GM12878 (cell line): ENCODE measurements around the gene INTS6L. TPM values are rescaled to one million over a fixed set of nuclear protein-coding genes. Genes with fewer than 3 reads are reported as not detected.

Experiments
- ATAC-seq: fragments of 200-7000 bp; cut with Tn5 transposase; 3 replicates; pipeline ENCODE4 v1.9.1; 2020; ENCODE audit warnings: mild to moderate bottlenecking, moderate library complexity
- BruUV-seq: library from RNA; stranded (reverse); fragments of 400-500 nt; replicated peaks from 2 replicates; lab custom pipeline; 2021; lab: Mats Ljungman, UMichigan
- CTCF ChIA-PET: fragments of 300-600 bp; sonication (Branson Sonifier 250); formaldehyde crosslinking; extraction: SDS; loops from one replicate; lab custom pipeline; 2021; ENCODE audit warnings: inconsistent platforms; lab: Yijun Ruan, JAX
- POLR2A ChIA-PET: fragments of 350-600 bp; formaldehyde crosslinking; extraction: SDS; loops from one replicate; lab custom pipeline; 2021; ENCODE audit warnings: inconsistent platforms; lab: Charles Lee
- RAD21 ChIA-PET: fragments of 300-600 bp; sonication (Branson Sonifier 250); formaldehyde crosslinking; loops from one replicate; lab custom pipeline; 2023; ENCODE audit warnings: antibody characterized with exemption; ENCODE audit not compliant: unreplicated experiment; lab: Charles Lee
- SMC1A ChIA-PET: fragments of 300-600 bp; sonication (Branson Sonifier 250); formaldehyde crosslinking; loops from one replicate; lab custom pipeline; 2023; ENCODE audit not compliant: unreplicated experiment, uncharacterized antibody; lab: Charles Lee
- DNase-seq: peaks from one replicate; pipeline ENCODE4 v3.0.0-alpha.2; 2011; ENCODE audit warnings: low read depth, low spot score
- FAIRE-seq: peaks from 3 replicates; lab custom pipeline; 2011; peaks lifted over from hg19 to GRCh38; lab: Jason Lieb, UNC
- H2AFZ ChIP-seq: 2 replicates; pipeline ENCODE4 v1.6.0; 2011; ENCODE audit warnings: low read depth, low read length, control low read depth; ENCODE audit not compliant: control insufficient read depth
- H3K27ac ChIP-seq: 2 replicates; pipeline ENCODE4 v1.5.1; 2011; ENCODE audit warnings: control low read depth; ENCODE audit not compliant: control insufficient read depth, insufficient read depth
- H3K27me3 ChIP-seq, 2 experiments: replicated peaks in 1 of 2; 2 replicates each; pipeline versions ENCODE4 v1.6.0 to v1.6.1; 2011; ENCODE audit warnings: low read length in 1 of 2; ENCODE audit not compliant: control insufficient read depth in 2 of 2, insufficient read depth in 2 of 2
- H3K36me3 ChIP-seq, 2 experiments: 2 replicates each; pipeline ENCODE4 v1.5.1; 2011; ENCODE audit warnings: low read length in 1 of 2; ENCODE audit not compliant: control insufficient read depth in 2 of 2, insufficient read depth in 2 of 2
- H3K4me1 ChIP-seq: 2 replicates; pipeline ENCODE4 v1.6.1; 2011; ENCODE audit warnings: mild to moderate bottlenecking, low read length, moderate library complexity, mixed read lengths; ENCODE audit not compliant: control insufficient read depth, insufficient read depth
- H3K4me2 ChIP-seq: 2 replicates; pipeline ENCODE4 v1.6.0; 2011; ENCODE audit warnings: control low read depth; ENCODE audit not compliant: control insufficient read depth, insufficient read depth
- H3K4me3 ChIP-seq: fragments of 200-600 bp; sonication (generic); 2 replicates; pipeline ENCODE4 v1.5.1; 2016
- H3K79me2 ChIP-seq: 2 replicates; pipeline ENCODE4 v1.6.0; 2011; ENCODE audit warnings: low read length; ENCODE audit not compliant: control insufficient read depth, insufficient read depth
- H3K9ac ChIP-seq: 2 replicates; pipeline ENCODE4 v1.8.0; 2011; ENCODE audit warnings: low read length, control low read depth, mixed read lengths; ENCODE audit not compliant: control insufficient read depth, insufficient read depth
- H3K9me3 ChIP-seq: replicated peaks from 3 replicates; pipeline ENCODE4 v1.5.1; 2011; ENCODE audit warnings: mild to moderate bottlenecking, low read length; ENCODE audit not compliant: control insufficient read depth, insufficient read depth
- H4K20me1 ChIP-seq: 2 replicates; pipeline ENCODE4 v1.6.0; 2011; ENCODE audit not compliant: control insufficient read depth, insufficient read depth
- CBFB ChIP-seq: IDR thresholded peaks from 2 replicates; pipeline ENCODE4 v1.6.1; 2016; ENCODE audit warnings: antibody characterized with exemption, low read depth
- EED ChIP-seq: sonication (generic); IDR thresholded peaks from 2 replicates; pipeline ENCODE4 v1.6.1; 2016; ENCODE audit warnings: antibody characterized with exemption, low read depth
- ETV6 ChIP-seq, 2 experiments: fragments of 450-650 bp in 1 of 2; IDR thresholded peaks in 1 of 2; conservative IDR thresholded peaks in 1 of 2; 2 replicates each; pipeline ENCODE4 v1.6.1; 2014; ENCODE audit warnings: antibody characterized with exemption in 1 of 2, borderline replicate concordance in 1 of 2, low read depth in 1 of 2, mild to moderate bottlenecking in 1 of 2, moderate library complexity in 1 of 2
- FOS ChIP-seq: IDR thresholded peaks from 3 replicates; pipeline ENCODE4 v1.6.1; 2011; ENCODE audit warnings: borderline replicate concordance; ENCODE audit not compliant: insufficient read length; ENCODE audit errors: extremely low read depth
- FOXK2 ChIP-seq: fragments of 450-650 bp; IDR thresholded peaks from 2 replicates; pipeline ENCODE4 v1.6.1; 2017; ENCODE audit warnings: mild to moderate bottlenecking, moderate library complexity
- GABPA ChIP-seq: IDR thresholded peaks from 2 replicates; pipeline ENCODE4 v1.6.1; 2014; ENCODE audit warnings: antibody characterized with exemption, low read depth, mild to moderate bottlenecking, inconsistent platforms
- NFYB ChIP-seq: IDR thresholded peaks from 2 replicates; pipeline ENCODE4 v1.6.1; 2011; ENCODE audit warnings: low read depth, mild to moderate bottlenecking, low read length, improper control_type of control experiment, moderate library complexity; ENCODE audit not compliant: insufficient read depth
- POLR2A ChIP-seq: IDR thresholded peaks from 2 replicates; pipeline ENCODE4 v1.6.1; 2011; ENCODE audit warnings: low read depth, mild to moderate bottlenecking, low read length
- SMC3 ChIP-seq: IDR thresholded peaks from 2 replicates; pipeline ENCODE4 v1.6.1; 2011; ENCODE audit warnings: low read length, improper control_type of control experiment, borderline replicate concordance
- SRF ChIP-seq, 2 experiments: IDR thresholded peaks; 2 replicates each; pipeline ENCODE4 v1.6.1; 2011; ENCODE audit warnings: low read depth in 2 of 2, low read length in 2 of 2, mild to moderate bottlenecking in 1 of 2, moderate library complexity in 1 of 2
- ZBED1 ChIP-seq: IDR thresholded peaks from 2 replicates; pipeline ENCODE4 v1.6.1; 2016; ENCODE audit warnings: borderline replicate concordance
- ZNF384 ChIP-seq: IDR thresholded peaks from 2 replicates; pipeline ENCODE4 v1.6.1; 2012; ENCODE audit warnings: low read depth, mild to moderate bottlenecking, low read length, improper control_type of control experiment, borderline replicate concordance
- WGBS: methylation state at CpG from one replicate; pipeline ENCODE4 v1.1.6; 2016; ENCODE audit warnings: low lambda C conversion rate; ENCODE audit not compliant: insufficient replicate concordance, insufficient coverage; ENCODE audit errors: missing lambda C conversion rate; 5-methylcytosine and 5-hydroxymethylcytosine counted together
- in situ Hi-C: fragments of 300-500 bp; cut with MboI; formaldehyde crosslinking; loops from 9 replicates; pipeline ENCODE4 v1.14.3; 2018; ENCODE audit warnings: mixed read lengths
- intact Hi-C: fragments of 100-400 bp; cut with micrococcal nuclease; formaldehyde crosslinking; loops from one replicate; pipeline ENCODE4 v1.14.2; 2022; ENCODE audit not compliant: unreplicated experiment
- polyA plus RNA-seq, 11 experiments: library from polyadenylated mRNA; depleted of rRNA in 4 of 11; unstranded in 6 of 11; stranded (reverse) in 5 of 11; fragments of >200 nt; fragmentation: Nextera tagmentation in 4 of 11; fragmentation: Illumina TruSeq in 1 of 11; extraction: Ambion mirVana in 4 of 11; extraction: Trizol in 1 of 11; gene quantifications; 1 replicate in 1 of 11; 2 replicates in 10 of 11; pipeline versions ENCODE4 v1.2.1 to v1.2.3, GENCODE V29; 2011 to 2016; ENCODE audit warnings: inconsistent platforms in 2 of 11, missing spikeins in 2 of 11, low read depth in 1 of 11
- total RNA-seq, 4 experiments: library from RNA; depleted of rRNA in 3 of 4; stranded (reverse); fragments of >200 nt in 3 of 4; fragmentation: Illumina TruSeq in 1 of 4; extraction: Trizol in 1 of 4; gene quantifications; 2 replicates each; pipeline versions ENCODE4 v1.2.1 to v1.2.3, GENCODE V29; 2013 to 2021
- TF ChIP-seq, protein P1 (sequence below): fragments of 450-650 bp; IDR thresholded peaks from 2 replicates; pipeline ENCODE4 v1.6.1; 2018; ENCODE audit warnings: borderline replicate concordance, mild to moderate bottlenecking; ENCODE audit not compliant: partially characterized antibody
- TF ChIP-seq, protein P2 (sequence below): fragments of 450-650 bp; formaldehyde crosslinking; IDR thresholded peaks from 2 replicates; pipeline ENCODE4 v1.4.0; 2020; ENCODE audit warnings: mild to moderate bottlenecking, moderate library complexity

Gene INTS6L
- total and polyA plus RNA-seq, 10 of the 15 experiments (the other 5 are each of a cell fraction or from before 2014, with no cell fraction given): 4.9 to 84.9 (median 15.3) TPM

DNA sequence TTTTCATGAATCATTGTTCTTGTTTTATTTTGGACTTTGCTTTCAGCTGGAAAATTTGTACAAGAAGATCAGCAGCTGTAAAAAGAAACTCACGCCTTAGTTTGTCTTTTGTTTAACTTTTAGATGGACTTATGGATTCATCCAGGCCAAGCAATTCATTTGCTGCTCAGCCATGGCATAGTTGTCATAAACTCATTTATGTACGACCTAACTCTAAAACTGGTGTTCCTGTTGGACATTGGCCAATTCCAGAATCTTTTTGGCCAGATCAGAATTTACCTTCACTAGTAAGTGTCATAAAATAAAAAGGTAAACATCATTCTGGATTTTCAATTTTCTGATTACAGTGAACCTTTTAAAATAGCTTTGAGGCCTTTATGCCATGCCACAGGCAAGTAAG lies 29.1 kb downstream of the INTS6L start:
- H2AFZ ChIP-seq: no peak overlapping the region
- SMC1A ChIA-PET: interaction anchor here (0.6 to 1.1 kb wide), 3 partner anchors 20 to 64 kb away, joined by 3 to 4 read pairs (median 3); no protein-coding TSS in a partner anchor
- whole genome bisulfite sequencing: 42% methylated on average over 2 of the region's 2 CpGs
- TF ChIP-seq SMC3: no peak
- TF ChIP-seq FOS: no peak
- no peak for TF ChIP-seq CBFB
- TF ChIP-seq, protein P1, sequence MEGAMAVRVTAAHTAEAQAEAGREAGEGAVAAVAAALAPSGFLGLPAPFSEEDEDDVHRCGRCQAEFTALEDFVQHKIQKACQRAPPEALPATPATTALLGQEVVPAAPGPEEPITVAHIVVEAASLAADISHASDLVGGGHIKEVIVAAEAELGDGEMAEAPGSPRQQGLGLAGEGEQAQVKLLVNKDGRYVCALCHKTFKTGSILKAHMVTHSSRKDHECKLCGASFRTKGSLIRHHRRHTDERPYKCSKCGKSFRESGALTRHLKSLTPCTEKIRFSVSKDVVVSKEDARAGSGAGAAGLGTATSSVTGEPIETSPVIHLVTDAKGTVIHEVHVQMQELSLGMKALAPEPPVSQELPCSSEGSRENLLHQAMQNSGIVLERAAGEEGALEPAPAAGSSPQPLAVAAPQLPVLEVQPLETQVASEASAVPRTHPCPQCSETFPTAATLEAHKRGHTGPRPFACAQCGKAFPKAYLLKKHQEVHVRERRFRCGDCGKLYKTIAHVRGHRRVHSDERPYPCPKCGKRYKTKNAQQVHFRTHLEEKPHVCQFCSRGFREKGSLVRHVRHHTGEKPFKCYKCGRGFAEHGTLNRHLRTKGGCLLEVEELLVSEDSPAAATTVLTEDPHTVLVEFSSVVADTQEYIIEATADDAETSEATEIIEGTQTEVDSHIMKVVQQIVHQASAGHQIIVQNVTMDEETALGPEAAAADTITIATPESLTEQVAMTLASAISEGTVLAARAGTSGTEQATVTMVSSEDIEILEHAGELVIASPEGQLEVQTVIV: no peak
- no peak for TF ChIP-seq ZBED1
- no peak for TF ChIP-seq ZNF384
- TF ChIP-seq, protein P2, sequence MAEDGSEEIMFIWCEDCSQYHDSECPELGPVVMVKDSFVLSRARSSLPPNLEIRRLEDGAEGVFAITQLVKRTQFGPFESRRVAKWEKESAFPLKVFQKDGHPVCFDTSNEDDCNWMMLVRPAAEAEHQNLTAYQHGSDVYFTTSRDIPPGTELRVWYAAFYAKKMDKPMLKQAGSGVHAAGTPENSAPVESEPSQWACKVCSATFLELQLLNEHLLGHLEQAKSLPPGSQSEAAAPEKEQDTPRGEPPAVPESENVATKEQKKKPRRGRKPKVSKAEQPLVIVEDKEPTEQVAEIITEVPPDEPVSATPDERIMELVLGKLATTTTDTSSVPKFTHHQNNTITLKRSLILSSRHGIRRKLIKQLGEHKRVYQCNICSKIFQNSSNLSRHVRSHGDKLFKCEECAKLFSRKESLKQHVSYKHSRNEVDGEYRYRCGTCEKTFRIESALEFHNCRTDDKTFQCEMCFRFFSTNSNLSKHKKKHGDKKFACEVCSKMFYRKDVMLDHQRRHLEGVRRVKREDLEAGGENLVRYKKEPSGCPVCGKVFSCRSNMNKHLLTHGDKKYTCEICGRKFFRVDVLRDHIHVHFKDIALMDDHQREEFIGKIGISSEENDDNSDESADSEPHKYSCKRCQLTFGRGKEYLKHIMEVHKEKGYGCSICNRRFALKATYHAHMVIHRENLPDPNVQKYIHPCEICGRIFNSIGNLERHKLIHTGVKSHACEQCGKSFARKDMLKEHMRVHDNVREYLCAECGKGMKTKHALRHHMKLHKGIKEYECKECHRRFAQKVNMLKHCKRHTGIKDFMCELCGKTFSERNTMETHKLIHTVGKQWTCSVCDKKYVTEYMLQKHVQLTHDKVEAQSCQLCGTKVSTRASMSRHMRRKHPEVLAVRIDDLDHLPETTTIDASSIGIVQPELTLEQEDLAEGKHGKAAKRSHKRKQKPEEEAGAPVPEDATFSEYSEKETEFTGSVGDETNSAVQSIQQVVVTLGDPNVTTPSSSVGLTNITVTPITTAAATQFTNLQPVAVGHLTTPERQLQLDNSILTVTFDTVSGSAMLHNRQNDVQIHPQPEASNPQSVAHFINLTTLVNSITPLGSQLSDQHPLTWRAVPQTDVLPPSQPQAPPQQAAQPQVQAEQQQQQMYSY (CRISPR knock-in tag): no peak
- TF ChIP-seq POLR2A: no peak
- no peak for TF ChIP-seq NFYB
- no peak for TF ChIP-seq SRF (IDR thresholded peaks at IDR 0.05; ENCODE audit: low read depth in 2 of 2, low read length in 2 of 2)
- TF ChIP-seq ETV6 (conservative IDR thresholded peaks at IDR 0.05 in 1 of 2, IDR thresholded peaks at IDR 0.05 in 1 of 2; ENCODE audit: borderline replicate concordance in 1 of 2, low read depth in 1 of 2): no peak
- no peak for TF ChIP-seq EED
- no peak for TF ChIP-seq FOXK2
- TF ChIP-seq GABPA: no peak
- RAD21 ChIA-PET: interaction anchor here (0.8 kb wide), 1 partner anchor 22 kb away, joined by 3 read pairs; no protein-coding TSS in a partner anchor
- no peak for FAIRE-seq
- H3K4me1 ChIP-seq: no peaks in the 10 kb centered on the region
- H3K36me3 ChIP-seq: no peaks in the 10 kb centered on the region; a peak in 3 of 4 replicates
- no peaks in the 10 kb centered on the region for H3K79me2 ChIP-seq
- in situ Hi-C loops: no loop called here
- intact Hi-C loops: no loop called here
- DNase-seq: no peak
- ATAC-seq: no peak
- H3K9ac ChIP-seq: no peak overlapping the region
- no TSS peak for BruUV-seq
- no peak overlapping the region for H3K4me2 ChIP-seq
- POLR2A ChIA-PET: no interaction called here
- no peaks in the 10 kb centered on the region for H3K9me3 ChIP-seq
- H3K27ac ChIP-seq: no peak overlapping the region
- H3K4me3 ChIP-seq: no peak overlapping the region
- CTCF ChIA-PET: no interaction called here
- H4K20me1 ChIP-seq: no peaks in the 10 kb centered on the region
- H3K27me3 ChIP-seq: no peaks in the 10 kb centered on the region
